ENCODE measurements around the gene DVL1. TPM values are rescaled to one million over a fixed set of nuclear protein-coding genes. Genes with fewer than 3 reads are reported as not detected.

DVL1 gene
- total and polyA plus RNA-seq, 9 of the 15 experiments (the other 6 are each of a cell fraction or from before 2014, with no cell fraction given) = 0.62 to 135 (median 24.3) TPM

GRCh38 chr1:1397839-1398523 is 48.8 kb upstream of the DVL1 start:
- H3K79me2 ChIP-seq (ENCODE audit: control insufficient read depth, insufficient read depth, low read length) = peaks cover 80% of the 10 kb centered on the region
- POLR2A ChIA-PET = interaction anchor here (1.1 to 5.2 kb wide), 6 partner anchors 9 to 113 kb away, joined by 3 to 58 read pairs (median 16); partner anchors contain the start of genes ANKRD65, AURKAIP1 and MRPL20
- BruUV-seq (replicated peaks) = TSS peak; percentile 63
- CTCF ChIA-PET (ENCODE audit: low intra/inter-chr PET ratio) = interaction anchor here (0.6 to 1.4 kb wide), 2 partner anchors 43 to 46 kb away, joined by 3 read pairs; no protein-coding TSS in a partner anchor
- H3K4me2 ChIP-seq (ENCODE audit: insufficient read depth, low read length) = peak overlapping the region; percentile 98
- H3K4me1 ChIP-seq (replicated peaks in 1 of 2; ENCODE audit: control insufficient read depth in 2 of 2, insufficient read depth in 2 of 2, low read length in 2 of 2) = peaks cover 19 to 46% of the 10 kb centered on the region in 2 experiments
- 26% methylated on average over 19 of the region's 19 CpGs for WGBS (ENCODE audit: insufficient coverage, low coverage, missing lambda C conversion rate)
- DNase-seq (ENCODE audit: extremely low read depth in 1 of 4, low spot score in 3 of 4) (peak in 3 of 4 experiments; percentile 39 to 83 (median 63)), FAIRE-seq (peak; percentile 88), ATAC-seq (peak; percentile 11)
- in situ Hi-C loops (cut with MboI) = no loop called here
- peaks cover 14% of the 10 kb centered on the region for H4K20me1 ChIP-seq (replicated peaks; ENCODE audit: control insufficient read depth, insufficient read depth, low read length)
- peak overlapping the region; percentile 98 for H3K27ac ChIP-seq (ENCODE audit: extremely low read depth, low read depth, low read length)
- H3K9ac ChIP-seq (ENCODE audit: insufficient read depth in 1 of 2, low read depth in 2 of 2, low read length in 2 of 2) = peak overlapping the region; percentile 96 to 100
- peaks cover 78% of the 10 kb centered on the region for H3K36me3 ChIP-seq (ENCODE audit: control insufficient read depth, insufficient read depth, low read length)
- H2AFZ ChIP-seq (ENCODE audit: low read depth, low read length) = peak overlapping the region; percentile 58; the same call in 1 of the 2 replicates
- H3K9me3 ChIP-seq (replicated peaks; ENCODE audit: control insufficient read depth, insufficient read depth, low read depth, low read length) = no peaks in the 10 kb centered on the region
- intact Hi-C loops (cut with micrococcal nuclease) = loop anchor here (1.0 to 10.0 kb wide), 2 partner anchors 23 to 117 kb away; partner anchors contain the start of genes ATAD3A and AURKAIP1
- H3K27me3 ChIP-seq (ENCODE audit: control insufficient read depth in 2 of 2, insufficient read depth in 2 of 2, low read length in 2 of 2) = no peaks in the 10 kb centered on the region
- H3K9me1 ChIP-seq (ENCODE audit: control insufficient read depth, insufficient read depth, low read length) = peaks cover 8% of the 10 kb centered on the region
- H3K4me3 ChIP-seq = peak overlapping the region; percentile 100
- TF ChIP-seq HDAC1 (IDR thresholded peaks at IDR 0.05) (peak in 1 of 2 experiments; percentile 76; a peak in 2 of 4 replicates), THAP12 (CRISPR knock-in tag; IDR thresholded peaks at IDR 0.05) (0 out of 2 replicates have a peak, but pooled peaks have one; percentile 18), CXXC5 (CRISPR knock-in tag; IDR thresholded peaks at IDR 0.05) (peak; percentile 68), TAF1 (IDR thresholded peaks at IDR 0.05; ENCODE audit: control insufficient read depth, extremely low read depth, insufficient read depth, low read length, severe bottlenecking) (peak; percentile 29), IRF1 (CRISPR knock-in tag; IDR thresholded peaks at IDR 0.05; ENCODE audit: borderline replicate concordance) (no peak), SMARCA5 (IDR thresholded peaks at IDR 0.05) (no peak; the same call in 1 of the 2 replicates), NFXL1 (CRISPR knock-in tag; IDR thresholded peaks at IDR 0.05) (no peak), NFRKB (IDR thresholded peaks at IDR 0.05; ENCODE audit: low read depth) (0 out of 2 replicates have a peak, but pooled peaks have one; percentile 48), MNT (conservative IDR thresholded peaks at IDR 0.05) (peak; percentile 67 to 87; a peak in 3 of 4 replicates), ELK3 (CRISPR knock-in tag; IDR thresholded peaks at IDR 0.05) (no peak), ZNF140 (CRISPR knock-in tag; IDR thresholded peaks at IDR 0.05) (no peak), EHMT2 (IDR thresholded peaks at IDR 0.05) (no peak)
